Neuron (in vitro differentiated cells): ENCODE results near the gene BEST3.
"Not testable (repeated sequence)": the region's sequence is repeated elsewhere in the genome, so short reads cannot be mapped to it uniquely, and the experiment has no call there.

ENCODE experiments used
- H2AFZ ChIP-seq: one replicate; pipeline ENCODE4 v1.6.1; 2013; ENCODE audit warnings: low read depth, mild to moderate bottlenecking, inconsistent platforms, low read length, moderate library complexity
- H3K27me3 ChIP-seq: one replicate; pipeline ENCODE4 v1.6.1; 2013; ENCODE audit warnings: low read length; ENCODE audit not compliant: insufficient read depth
- H3K36me3 ChIP-seq: one replicate; pipeline ENCODE4 v1.6.1; 2013; ENCODE audit warnings: low read length; ENCODE audit not compliant: insufficient read depth
- H3K4me1 ChIP-seq: one replicate; pipeline ENCODE4 v1.6.1; 2013; ENCODE audit warnings: low read length; ENCODE audit not compliant: insufficient read depth
- H3K4me3 ChIP-seq: 2 replicates; pipeline ENCODE4 v1.5.1; 2013; ENCODE audit warnings: mild to moderate bottlenecking, low read length, moderate library complexity
- H3K9me3 ChIP-seq: one replicate; pipeline ENCODE4 v1.6.1; 2013; ENCODE audit warnings: low read length

Gene BEST3

GRCh38 chr12:69621551-69621950 is 77.6 kb downstream of the BEST3 start:
- Histone ChIP-seq H3K9me3 (no peaks in the 10 kb centered on the region), H3K4me3 (no peak overlapping the region), H3K36me3 (no peaks in the 10 kb centered on the region), H2AFZ (no peak overlapping the region), H3K27me3 (no peaks in the 10 kb centered on the region), H3K4me1 (no peaks in the 10 kb centered on the region)

GRCh38 chr12:69620921-69621320 is 78.2 kb downstream of the BEST3 start:
- H2AFZ ChIP-seq = no peak overlapping the region
- H3K4me3 ChIP-seq = no peak overlapping the region
- H3K27me3 ChIP-seq = no peaks in the 10 kb centered on the region
- no peaks in the 10 kb centered on the region for H3K9me3 ChIP-seq
- H3K4me1 ChIP-seq = no peaks in the 10 kb centered on the region
- no peaks in the 10 kb centered on the region for H3K36me3 ChIP-seq

- no peak overlapping the region for H2AFZ ChIP-seq
- H3K36me3 ChIP-seq = no peaks in the 10 kb centered on the region
- H3K27me3 ChIP-seq = no peaks in the 10 kb centered on the region
- H3K4me3 ChIP-seq = no peak overlapping the region
- no peaks in the 10 kb centered on the region for H3K4me1 ChIP-seq
- no peaks in the 10 kb centered on the region for H3K9me3 ChIP-seq
These were observed 79.0 kb downstream of the BEST3 start for GRCh38 chr12:69620077-69620476.

GRCh38 chr12:69619050-69619449 is 80.1 kb downstream of the BEST3 start:
- no peaks in the 10 kb centered on the region for H3K36me3 ChIP-seq
- no peaks in the 10 kb centered on the region for H3K4me1 ChIP-seq
- no peak overlapping the region for H2AFZ ChIP-seq
- H3K4me3 ChIP-seq = no peak overlapping the region
- no peaks in the 10 kb centered on the region for H3K9me3 ChIP-seq
- no peaks in the 10 kb centered on the region for H3K27me3 ChIP-seq

- Histone ChIP-seq H3K9me3 (no peaks in the 10 kb centered on the region), H3K4me1 (peaks cover 2% of the 10 kb centered on the region), H3K4me3 (no peak overlapping the region), H3K27me3 (no peaks in the 10 kb centered on the region), H2AFZ (no peak overlapping the region), H3K36me3 (no peaks in the 10 kb centered on the region)
These were observed 83.1 kb downstream of the BEST3 start for GRCh38 chr12:69616025-69616424.

GRCh38 chr12:69613351-69613750 is 85.8 kb downstream of the BEST3 start:
- Histone ChIP-seq H3K36me3 (no peaks in the 10 kb centered on the region), H3K9me3 (no peaks in the 10 kb centered on the region), H3K27me3 (no peaks in the 10 kb centered on the region), H3K4me3 (no peak overlapping the region), H2AFZ (no peak overlapping the region), H3K4me1 (peaks cover 2% of the 10 kb centered on the region)

- Histone ChIP-seq H3K27me3 (no peaks in the 10 kb centered on the region), H3K9me3 (no peaks in the 10 kb centered on the region), H2AFZ (no peak within 1 kb of the TSS), H3K4me1 (peaks cover 2% of the 10 kb centered on the region), H3K4me3 (no peak within 1 kb of the TSS), H3K36me3 (no peaks in the 10 kb centered on the region)
These were observed 88.4 kb downstream of the BEST3 start, which contains the start of gene LRRC10 for GRCh38 chr12:69610729-69611128. TSS of gene LRRC10 (minus strand) at chr12:69610907. CDS start at chr12:69610838, 69 bp downstream.

- H3K27me3 ChIP-seq = no peaks in the 10 kb centered on the region
- H3K9me3 ChIP-seq = no peaks in the 10 kb centered on the region
- no peaks in the 10 kb centered on the region for H3K36me3 ChIP-seq
- no peak overlapping the region for H3K4me3 ChIP-seq
- peaks cover 2% of the 10 kb centered on the region for H3K4me1 ChIP-seq
- no peak overlapping the region for H2AFZ ChIP-seq
These were observed 89.0 kb downstream of the BEST3 start for GRCh38 chr12:69610126-69610525.

- H2AFZ ChIP-seq = no peak overlapping the region
- H3K4me3 ChIP-seq = no peak overlapping the region
- H3K4me1 ChIP-seq = peaks cover 2% of the 10 kb centered on the region
- peaks cover 2% of the 10 kb centered on the region for H3K9me3 ChIP-seq
- peaks cover 5% of the 10 kb centered on the region for H3K36me3 ChIP-seq
- H3K27me3 ChIP-seq = no peaks in the 10 kb centered on the region
These were observed 91.0 kb downstream of the BEST3 start for GRCh38 chr12:69608114-69608513.

GRCh38 chr12:69604275-69604674 is 94.8 kb downstream of the BEST3 start:
- H3K9me3 ChIP-seq, H3K4me1 ChIP-seq, H2AFZ ChIP-seq, H3K4me3 ChIP-seq, H3K27me3 ChIP-seq: not testable (repeated sequence)
- H3K36me3 ChIP-seq = peaks cover 38% of the 10 kb centered on the region
